Fibroblast of lung (primary cell): ENCODE data around the gene CCDC85C.

ENCODE experiments used
- EZH2 ChIP-seq: IDR thresholded peaks from 2 replicates; pipeline ENCODE4 v1.5.1; 2012; ENCODE audit warnings: low read length, control low read depth, mild to moderate bottlenecking; ENCODE audit errors: missing control alignments
- TF ChIP-seq, protein P1 (sequence below), 2 donors: IDR thresholded peaks in 1 of 2; conservative IDR thresholded peaks in 1 of 2; 1 replicate in 1 of 2; 2 replicates in 1 of 2; pipeline ENCODE4 v1.5.1; 2011 to 2012; ENCODE audit warnings: low read length in 2 of 2, control low read depth in 1 of 2, inconsistent platforms in 1 of 2, low read depth in 1 of 2, mild to moderate bottlenecking in 1 of 2

DNA sequence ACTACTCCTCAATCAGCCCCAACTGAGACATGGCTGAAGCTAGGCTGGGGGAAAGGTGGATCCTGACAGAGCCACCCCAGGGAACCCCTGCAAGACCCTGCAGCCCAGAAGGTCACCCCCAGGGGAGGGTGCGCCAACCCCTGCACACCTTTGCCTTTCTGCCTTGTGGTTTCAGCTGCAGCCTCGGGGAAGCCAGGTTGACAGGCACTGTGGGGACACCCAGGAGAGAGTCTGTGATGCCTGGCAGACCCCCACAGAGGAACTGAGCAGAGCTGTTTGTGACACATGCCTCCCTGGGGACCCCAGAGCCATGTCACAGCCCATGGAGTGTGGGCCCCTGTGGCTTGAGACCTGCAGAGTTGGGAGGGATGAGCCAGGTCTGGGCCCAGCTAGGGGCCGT is 29.1 kb upstream of the CCDC85C start:
- TF ChIP-seq, protein P1, sequence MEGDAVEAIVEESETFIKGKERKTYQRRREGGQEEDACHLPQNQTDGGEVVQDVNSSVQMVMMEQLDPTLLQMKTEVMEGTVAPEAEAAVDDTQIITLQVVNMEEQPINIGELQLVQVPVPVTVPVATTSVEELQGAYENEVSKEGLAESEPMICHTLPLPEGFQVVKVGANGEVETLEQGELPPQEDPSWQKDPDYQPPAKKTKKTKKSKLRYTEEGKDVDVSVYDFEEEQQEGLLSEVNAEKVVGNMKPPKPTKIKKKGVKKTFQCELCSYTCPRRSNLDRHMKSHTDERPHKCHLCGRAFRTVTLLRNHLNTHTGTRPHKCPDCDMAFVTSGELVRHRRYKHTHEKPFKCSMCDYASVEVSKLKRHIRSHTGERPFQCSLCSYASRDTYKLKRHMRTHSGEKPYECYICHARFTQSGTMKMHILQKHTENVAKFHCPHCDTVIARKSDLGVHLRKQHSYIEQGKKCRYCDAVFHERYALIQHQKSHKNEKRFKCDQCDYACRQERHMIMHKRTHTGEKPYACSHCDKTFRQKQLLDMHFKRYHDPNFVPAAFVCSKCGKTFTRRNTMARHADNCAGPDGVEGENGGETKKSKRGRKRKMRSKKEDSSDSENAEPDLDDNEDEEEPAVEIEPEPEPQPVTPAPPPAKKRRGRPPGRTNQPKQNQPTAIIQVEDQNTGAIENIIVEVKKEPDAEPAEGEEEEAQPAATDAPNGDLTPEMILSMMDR (conservative IDR thresholded peaks at IDR 0.05 in 1 of 2, IDR thresholded peaks at IDR 0.05 in 1 of 2; ENCODE audit: low read depth in 1 of 2, low read length in 2 of 2) = no peak
- TF ChIP-seq EZH2 = no peak
